Ascending aorta (tissue), 2 donors: Measurements from ENCODE around the gene C1QTNF1. TPM values are rescaled to one million over a fixed set of nuclear protein-coding genes. Genes with fewer than 3 reads are reported as not detected.

Source experiments
- DNase-seq, 2 donors: peaks; one replicate each; pipeline ENCODE4 v3.0.0-alpha.2; 2019; ENCODE audit warnings: low spot score in 2 of 2
- H3K27ac ChIP-seq, 2 donors: fragments of 200-600 bp; sonication (generic); one replicate each; pipeline ENCODE4 v1.5.1; 2016 to 2017; ENCODE audit warnings: mild to moderate bottlenecking in 1 of 2
- H3K27me3 ChIP-seq: fragments of 200-600 bp; sonication (generic); one replicate; pipeline ENCODE4 v1.5.1; 2017
- H3K36me3 ChIP-seq, 2 donors: fragments of 200-600 bp; sonication (generic); one replicate each; pipeline ENCODE4 v1.5.1; 2016
- H3K4me1 ChIP-seq, 2 donors: fragments of 200-600 bp; sonication (generic); one replicate each; pipeline ENCODE4 v1.5.1; 2016 to 2017; ENCODE audit warnings: mild to moderate bottlenecking in 1 of 2
- H3K4me3 ChIP-seq, 2 donors: fragments of 200-600 bp; sonication (generic); one replicate each; pipeline ENCODE4 v1.5.1; 2016 to 2017; ENCODE audit warnings: mild to moderate bottlenecking in 1 of 2
- H3K9me3 ChIP-seq, 2 donors: fragments of 200-600 bp; sonication (generic); one replicate each; pipeline ENCODE4 v1.5.1; 2016
- intact Hi-C: fragments of 100-400 bp; cut with DNase I; formaldehyde crosslinking; loops from one replicate; pipeline ENCODE4 v1.15.1; 2023
- total RNA-seq: library from RNA; depleted of rRNA; stranded (reverse); fragments of >200 nt; gene quantifications from one replicate; pipeline ENCODE4 v1.1.0, GENCODE V29; 2016
- TF ChIP-seq, protein P1 (sequence below), 3 experiments: fragments of 200-600 bp in 2 of 3; fragments of 450-650 bp in 1 of 3; sonication (generic) in 2 of 3; IDR thresholded peaks; one replicate each; pipeline ENCODE4 v1.5.1; 2016 to 2019; ENCODE audit warnings: antibody characterized with exemption in 3 of 3, mild to moderate bottlenecking in 1 of 3, moderate library complexity in 1 of 3

The C1QTNF1 gene
- total RNA-seq, 1 donor from 2014 or later = 435 TPM

DNA sequence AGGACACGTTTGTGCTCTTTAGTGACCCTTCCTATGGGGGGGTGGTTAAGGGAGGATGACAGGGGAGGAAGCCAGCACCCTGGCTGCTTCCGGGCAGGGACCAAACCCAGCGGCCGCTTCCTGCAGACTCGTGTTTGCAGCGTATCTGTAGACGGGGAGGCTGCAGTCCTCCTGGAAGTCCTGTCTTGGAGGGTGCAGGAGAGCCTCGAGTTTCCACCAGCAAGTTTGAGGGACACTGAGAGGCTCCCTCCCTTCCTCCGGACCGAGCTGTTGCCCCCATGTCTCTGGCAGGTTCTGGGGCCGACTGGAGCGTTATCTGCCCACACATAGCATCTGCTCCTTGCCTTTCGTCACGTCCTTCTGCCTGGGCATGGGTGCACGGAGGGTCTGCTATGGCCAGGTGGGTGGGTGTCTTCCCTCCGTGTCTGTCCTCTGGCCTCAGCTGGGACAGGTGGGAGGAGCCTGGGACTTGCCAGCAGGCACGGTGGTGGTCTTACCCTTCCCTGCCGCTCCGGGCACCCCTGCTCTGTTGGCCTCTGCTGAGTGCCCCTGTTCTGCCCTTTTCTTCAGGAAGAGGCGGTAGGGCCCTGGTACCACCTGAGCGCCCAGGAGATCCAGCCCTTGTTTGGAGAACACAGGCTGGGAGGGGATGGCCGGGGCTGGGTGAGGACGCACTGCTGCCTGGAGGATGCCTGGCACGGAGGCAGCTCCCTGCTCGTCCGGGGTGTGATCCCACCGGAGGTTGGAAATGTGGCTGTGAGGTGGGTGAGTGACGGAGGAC, 59.4 kb downstream of the C1QTNF1 start:
- H3K4me3 ChIP-seq = no peak overlapping the region
- peaks cover 51 to 68% of the 10 kb centered on the region in 2 donors for H3K36me3 ChIP-seq
- no peaks in the 10 kb centered on the region for H3K4me1 ChIP-seq
- no peaks in the 10 kb centered on the region for H3K27me3 ChIP-seq
- no peak overlapping the region for H3K27ac ChIP-seq
- TF ChIP-seq, protein P1, sequence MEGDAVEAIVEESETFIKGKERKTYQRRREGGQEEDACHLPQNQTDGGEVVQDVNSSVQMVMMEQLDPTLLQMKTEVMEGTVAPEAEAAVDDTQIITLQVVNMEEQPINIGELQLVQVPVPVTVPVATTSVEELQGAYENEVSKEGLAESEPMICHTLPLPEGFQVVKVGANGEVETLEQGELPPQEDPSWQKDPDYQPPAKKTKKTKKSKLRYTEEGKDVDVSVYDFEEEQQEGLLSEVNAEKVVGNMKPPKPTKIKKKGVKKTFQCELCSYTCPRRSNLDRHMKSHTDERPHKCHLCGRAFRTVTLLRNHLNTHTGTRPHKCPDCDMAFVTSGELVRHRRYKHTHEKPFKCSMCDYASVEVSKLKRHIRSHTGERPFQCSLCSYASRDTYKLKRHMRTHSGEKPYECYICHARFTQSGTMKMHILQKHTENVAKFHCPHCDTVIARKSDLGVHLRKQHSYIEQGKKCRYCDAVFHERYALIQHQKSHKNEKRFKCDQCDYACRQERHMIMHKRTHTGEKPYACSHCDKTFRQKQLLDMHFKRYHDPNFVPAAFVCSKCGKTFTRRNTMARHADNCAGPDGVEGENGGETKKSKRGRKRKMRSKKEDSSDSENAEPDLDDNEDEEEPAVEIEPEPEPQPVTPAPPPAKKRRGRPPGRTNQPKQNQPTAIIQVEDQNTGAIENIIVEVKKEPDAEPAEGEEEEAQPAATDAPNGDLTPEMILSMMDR (IDR thresholded peaks at IDR 0.05) = no peak
- no peak for DNase-seq
- intact Hi-C loops = loop anchor here (2.0 kb wide), 1 partner anchor 65 kb away; no protein-coding TSS in a partner anchor
- H3K9me3 ChIP-seq = no peaks in the 10 kb centered on the region

DNA sequence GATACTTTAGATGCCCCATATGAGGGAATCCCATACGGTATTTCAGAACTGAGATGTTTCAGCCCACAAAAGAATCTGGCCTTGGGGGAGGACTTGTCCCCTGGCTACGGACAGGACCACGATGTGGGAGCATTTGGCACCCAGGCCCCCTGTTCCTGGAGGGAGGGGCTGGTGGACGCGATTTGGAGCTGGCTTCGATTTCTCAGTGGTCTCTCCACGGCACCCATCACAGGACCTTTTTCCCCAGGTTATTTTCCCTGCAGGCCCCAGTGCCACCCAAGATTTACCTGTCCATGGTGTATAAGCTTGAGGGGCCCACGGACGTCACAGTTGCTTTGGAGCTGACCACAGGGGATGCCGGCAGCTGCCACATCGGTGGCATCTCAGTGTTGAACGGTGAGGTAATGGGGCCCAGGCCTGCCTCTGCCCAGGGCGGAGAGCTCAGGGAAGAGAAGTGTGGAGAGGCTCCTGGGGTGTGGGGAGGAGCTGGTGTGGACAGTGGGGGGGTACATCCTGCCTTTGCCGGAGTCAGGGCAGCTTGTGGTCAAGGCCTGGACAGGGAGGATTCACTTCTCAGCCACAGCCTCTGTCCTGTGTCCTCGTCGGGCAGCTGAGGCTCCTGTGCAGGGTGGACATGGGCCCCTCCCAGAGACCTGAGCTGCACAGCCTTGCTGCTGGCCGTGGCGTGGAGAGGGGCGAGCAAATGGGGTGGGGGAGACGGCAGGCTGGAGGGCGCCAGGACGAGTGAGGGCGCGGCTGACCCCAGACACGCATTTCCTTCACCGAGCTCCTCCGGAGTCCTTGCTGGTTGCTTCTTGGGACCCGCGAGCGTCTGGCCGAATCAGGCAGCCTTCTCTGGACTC, 60.6 kb downstream of the C1QTNF1 start:
- TF ChIP-seq, protein P1 (IDR thresholded peaks at IDR 0.05) = no peak
- intact Hi-C loops = no loop called here
- no peak overlapping the region for H3K4me3 ChIP-seq
- H3K27ac ChIP-seq = no peak overlapping the region
- H3K36me3 ChIP-seq = peaks cover 45 to 56% of the 10 kb centered on the region in 2 donors
- no peaks in the 10 kb centered on the region for H3K4me1 ChIP-seq
- H3K27me3 ChIP-seq = no peaks in the 10 kb centered on the region
- DNase-seq = no peak
- no peaks in the 10 kb centered on the region for H3K9me3 ChIP-seq

DNA sequence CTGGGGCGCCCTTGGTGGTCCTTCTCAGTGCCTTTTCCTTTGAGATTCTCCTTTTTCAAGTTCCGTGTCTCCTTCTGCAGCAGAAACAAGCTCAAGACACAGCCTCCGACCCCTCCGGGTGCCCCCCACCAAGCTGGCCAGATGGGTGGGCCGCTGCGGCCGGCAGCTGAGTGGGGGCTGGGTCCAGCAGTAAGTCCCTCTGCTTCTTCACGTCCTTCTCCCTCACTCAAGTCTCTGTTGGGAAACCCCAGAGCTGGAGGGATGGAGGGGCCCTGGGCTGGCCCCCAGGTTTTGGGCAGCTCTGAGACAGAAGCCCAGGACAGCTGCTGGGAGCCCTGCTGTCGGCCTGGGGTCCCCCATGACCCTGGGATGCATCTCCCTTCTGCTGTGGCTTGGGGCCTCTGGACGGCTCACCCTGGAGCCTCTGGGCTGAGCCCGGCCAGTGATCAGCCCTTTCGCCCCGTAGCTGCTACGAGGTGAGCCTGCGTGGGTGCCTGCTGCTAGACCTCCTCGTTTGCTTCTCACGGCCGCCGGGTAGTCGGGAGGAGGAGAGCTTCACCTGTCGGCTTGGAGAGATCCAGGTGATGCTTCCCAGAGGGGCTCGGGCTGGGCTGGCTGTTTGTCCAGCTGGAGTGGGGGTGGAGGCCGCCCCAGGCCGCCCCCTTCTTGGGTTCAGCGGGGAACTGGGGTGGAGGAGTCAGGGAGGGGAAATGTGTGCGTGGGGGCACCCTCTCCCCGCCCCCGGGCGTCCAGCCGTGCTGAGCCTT, 61.4 kb downstream of the C1QTNF1 start:
- no peak overlapping the region for H3K4me3 ChIP-seq
- no peak overlapping the region for H3K27ac ChIP-seq
- peaks cover 0 to 2% of the 10 kb centered on the region in 2 donors for H3K4me1 ChIP-seq
- H3K36me3 ChIP-seq = peaks cover 40 to 48% of the 10 kb centered on the region in 2 donors
- no peaks in the 10 kb centered on the region for H3K9me3 ChIP-seq
- DNase-seq = no peak
- H3K27me3 ChIP-seq = no peaks in the 10 kb centered on the region
- TF ChIP-seq, protein P1 (IDR thresholded peaks at IDR 0.05) = no peak
- intact Hi-C loops = no loop called here

DNA sequence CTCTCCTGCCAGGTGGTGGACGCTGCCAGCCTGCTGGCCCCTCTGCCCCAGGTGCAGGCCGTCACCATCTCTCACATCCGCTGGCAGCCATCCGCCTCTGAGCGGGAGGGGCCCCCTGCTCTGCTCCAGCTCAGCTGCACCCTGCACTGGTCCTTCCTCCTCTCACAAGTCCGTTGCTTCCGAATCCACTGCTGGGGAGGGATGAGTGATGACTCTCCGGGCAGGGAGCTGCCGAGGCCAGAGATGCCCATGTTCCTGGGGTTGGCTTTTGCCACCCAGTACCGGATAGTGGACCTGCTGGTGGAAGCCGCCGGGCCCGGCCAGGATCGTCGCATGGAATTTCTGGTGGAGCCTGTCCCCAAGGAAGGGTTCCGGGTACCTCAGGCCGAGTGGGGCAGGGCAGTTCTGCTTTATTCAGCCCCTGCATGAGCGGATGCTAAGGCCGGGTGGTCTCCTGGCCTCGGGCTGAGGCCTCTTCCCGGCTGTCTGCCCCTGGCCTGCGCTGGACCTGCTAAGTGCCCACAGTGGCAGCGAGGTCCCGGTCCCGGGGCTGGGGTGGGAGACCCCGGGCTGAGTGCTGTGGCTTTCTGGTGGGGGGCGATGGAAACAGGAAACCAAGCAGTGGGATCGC, 62.1 kb downstream of the C1QTNF1 start:
- H3K36me3 ChIP-seq = peaks cover 33 to 41% of the 10 kb centered on the region in 2 donors
- no peak for DNase-seq
- intact Hi-C loops = no loop called here

More for the DNA sequence above, 62.1 kb downstream of the C1QTNF1 start:
- Histone ChIP-seq H3K27me3 (no peaks in the 10 kb centered on the region), H3K4me3 (no peak overlapping the region), H3K27ac (no peak overlapping the region), H3K4me1 (peaks cover 0 to 5% of the 10 kb centered on the region in 2 donors), H3K9me3 (no peaks in the 10 kb centered on the region)
- TF ChIP-seq, protein P1 (IDR thresholded peaks at IDR 0.05) = no peak
